ENCODE measurements around the gene CNGA3.

Gene CNGA3

GRCh38 chr2:98444436-98445176, 98.3 kb downstream of the CNGA3 start, which contains the start of gene INPP4A:
Gene INPP4A (plus strand): TSS chr2:98444858. CDS start chr2:98520049, 75,191 bp downstream.
- peak; percentile 67 for DNase-seq (ENCODE audit: low spot score)

- no peak for DNase-seq (ENCODE audit: low spot score)
Observed at GRCh38 chr2:98445177-98445682, 99.0 kb downstream of the CNGA3 start.

GRCh38 chr2:98445683-98446581, 99.7 kb downstream of the CNGA3 start:
- DNase-seq (ENCODE audit: low spot score), result no peak

GRCh38 chr2:98446850-98447249, 100.6 kb downstream of the CNGA3 start:
- DNase-seq (ENCODE audit: low spot score), result no peak
